ENCODE results near the gene PCDH9.

GRCh38 chr13:66509175-66509574 is 721.0 kb downstream of the PCDH9 start:
- TF ChIP-seq EZH2 (IDR thresholded peaks at IDR 0.05; ENCODE audit: insufficient read depth, poor library complexity, severe bottlenecking) (no peak), EZH2phosphoT487 (IDR thresholded peaks at IDR 0.05; ENCODE audit: insufficient read depth, low read depth) (no peak)
